ENCODE data around the gene ZNF326.

ZNF326 gene, protein sequence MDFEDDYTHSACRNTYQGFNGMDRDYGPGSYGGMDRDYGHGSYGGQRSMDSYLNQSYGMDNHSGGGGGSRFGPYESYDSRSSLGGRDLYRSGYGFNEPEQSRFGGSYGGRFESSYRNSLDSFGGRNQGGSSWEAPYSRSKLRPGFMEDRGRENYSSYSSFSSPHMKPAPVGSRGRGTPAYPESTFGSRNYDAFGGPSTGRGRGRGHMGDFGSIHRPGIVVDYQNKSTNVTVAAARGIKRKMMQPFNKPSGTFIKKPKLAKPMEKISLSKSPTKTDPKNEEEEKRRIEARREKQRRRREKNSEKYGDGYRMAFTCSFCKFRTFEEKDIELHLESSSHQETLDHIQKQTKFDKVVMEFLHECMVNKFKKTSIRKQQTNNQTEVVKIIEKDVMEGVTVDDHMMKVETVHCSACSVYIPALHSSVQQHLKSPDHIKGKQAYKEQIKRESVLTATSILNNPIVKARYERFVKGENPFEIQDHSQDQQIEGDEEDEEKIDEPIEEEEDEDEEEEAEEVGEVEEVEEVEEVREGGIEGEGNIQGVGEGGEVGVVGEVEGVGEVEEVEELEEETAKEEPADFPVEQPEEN

DNA sequence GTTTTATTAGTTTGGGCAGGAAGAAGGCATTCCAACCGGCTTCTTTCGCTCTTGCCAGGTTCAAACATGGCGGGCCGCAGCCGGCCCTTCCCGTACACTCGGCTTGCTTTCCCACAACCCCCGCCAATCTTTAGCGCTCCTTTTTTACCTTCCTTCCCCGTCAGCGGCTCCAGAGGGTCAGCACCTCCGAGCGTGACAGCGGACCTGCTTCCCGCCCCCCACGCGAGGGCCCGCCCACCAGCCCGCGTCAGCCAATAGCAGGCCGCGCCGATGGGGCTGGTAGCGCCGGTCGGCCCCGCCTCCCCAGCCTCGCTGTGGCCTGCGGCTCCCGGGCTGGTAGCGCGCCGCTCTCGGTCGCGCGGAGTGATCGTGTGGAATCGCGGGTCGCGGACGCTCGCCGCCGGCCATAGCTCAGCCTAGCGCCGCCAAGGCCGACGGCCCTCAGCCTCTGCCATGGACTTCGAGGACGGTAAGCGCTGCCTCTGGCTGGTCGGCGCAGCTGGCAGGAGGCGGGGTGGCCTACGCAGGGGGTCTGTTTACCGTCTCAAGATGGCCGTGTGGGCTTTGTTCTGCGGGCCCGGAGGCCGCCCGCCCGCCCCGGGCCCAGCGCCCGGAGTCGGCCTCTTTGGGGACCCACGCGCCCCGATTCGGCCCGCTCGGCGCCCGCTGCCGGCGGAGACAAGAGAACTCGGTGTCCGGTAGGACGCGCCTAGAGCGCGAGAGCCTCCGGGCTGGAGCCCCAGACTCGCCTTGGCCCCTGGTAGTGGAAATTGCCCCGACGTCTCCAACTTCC lies at the start of gene ZNF326:
TSS of gene ZNF326 (plus strand) at position 306 of the 793 bp plus-strand sequence. CDS start at position 454, 148 bp downstream.
- FAIRE-seq: no peak

DNA sequence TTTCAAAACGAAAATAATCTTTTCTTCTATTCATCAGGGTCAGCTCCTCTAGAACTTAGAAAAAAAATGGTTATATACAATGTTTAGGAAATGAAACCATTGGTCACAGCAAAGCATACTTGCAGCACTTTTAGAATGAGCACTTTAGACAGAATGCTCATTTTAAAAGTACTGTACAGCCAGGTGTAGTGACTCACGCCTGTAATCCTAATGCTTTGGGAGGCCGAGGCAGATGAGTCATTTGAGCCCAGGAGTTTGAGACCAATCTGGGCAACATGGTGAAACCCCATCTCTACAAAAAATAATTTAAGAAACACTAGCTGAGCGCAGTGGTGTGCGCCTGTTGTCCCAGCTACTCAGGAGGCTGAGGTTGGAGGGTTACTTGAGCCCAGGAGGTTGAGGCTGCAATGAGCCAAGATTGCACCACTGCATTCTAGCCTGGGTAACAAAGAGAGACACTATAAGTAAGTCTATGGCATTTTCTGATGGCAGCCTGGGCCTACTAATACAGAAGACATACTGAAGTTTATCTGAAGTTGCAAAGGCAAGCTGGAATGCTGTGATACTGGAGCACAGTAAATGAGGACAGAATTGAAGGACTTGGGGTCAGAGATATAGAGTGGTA lies 48.9 kb upstream of the ZNF326 start:
- no peak for FAIRE-seq

DNA sequence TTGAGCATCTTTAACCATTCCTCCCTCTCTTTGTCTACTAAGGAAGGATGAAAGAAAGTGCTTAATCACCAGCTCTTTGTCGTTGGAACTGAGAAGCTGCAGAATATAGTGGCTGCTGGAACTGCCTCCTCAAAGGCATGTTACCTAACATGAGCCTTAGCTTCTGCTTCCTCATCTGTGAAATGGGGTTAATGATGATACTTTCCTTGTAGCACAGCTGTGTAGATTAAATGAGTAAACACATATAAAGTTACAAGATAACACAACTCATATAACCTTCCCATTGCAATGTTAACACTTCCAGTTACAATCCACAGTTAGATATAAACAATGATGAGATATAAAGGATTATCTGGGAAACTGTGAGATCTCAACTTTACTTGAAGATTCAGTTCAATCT lies 48.4 kb upstream of the ZNF326 start:
- FAIRE-seq: no peak

DNA sequence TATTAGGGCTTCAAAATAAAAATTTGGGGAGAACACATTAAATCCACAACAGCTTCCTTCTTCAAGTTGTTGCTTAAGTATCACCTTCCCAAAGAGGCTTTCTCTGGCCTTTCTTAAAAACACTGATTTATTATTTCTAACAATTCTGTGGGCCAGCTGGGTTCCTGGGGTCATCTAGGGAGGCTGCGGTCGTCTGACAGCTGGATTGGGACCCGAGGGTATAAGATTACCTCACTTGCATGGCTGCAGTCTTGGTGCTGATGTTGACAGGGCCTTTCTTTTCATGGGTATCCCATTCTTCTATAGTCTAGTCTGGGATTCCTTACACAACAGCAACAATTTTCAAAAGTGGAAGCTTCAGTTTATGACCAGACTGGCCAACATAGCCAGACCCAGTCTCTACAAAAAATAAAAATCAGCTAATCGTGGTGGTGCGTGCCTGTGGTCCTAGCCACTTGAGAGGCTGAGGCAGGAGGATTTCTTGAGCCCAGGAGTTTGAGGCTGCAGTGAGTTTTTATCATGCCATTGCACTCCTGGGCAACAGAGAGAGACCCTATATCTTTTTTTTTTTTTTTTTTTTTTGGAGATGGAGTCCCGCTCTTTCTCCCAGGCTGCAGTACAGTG lies 46.1 kb upstream of the ZNF326 start:
- FAIRE-seq: no peak

DNA sequence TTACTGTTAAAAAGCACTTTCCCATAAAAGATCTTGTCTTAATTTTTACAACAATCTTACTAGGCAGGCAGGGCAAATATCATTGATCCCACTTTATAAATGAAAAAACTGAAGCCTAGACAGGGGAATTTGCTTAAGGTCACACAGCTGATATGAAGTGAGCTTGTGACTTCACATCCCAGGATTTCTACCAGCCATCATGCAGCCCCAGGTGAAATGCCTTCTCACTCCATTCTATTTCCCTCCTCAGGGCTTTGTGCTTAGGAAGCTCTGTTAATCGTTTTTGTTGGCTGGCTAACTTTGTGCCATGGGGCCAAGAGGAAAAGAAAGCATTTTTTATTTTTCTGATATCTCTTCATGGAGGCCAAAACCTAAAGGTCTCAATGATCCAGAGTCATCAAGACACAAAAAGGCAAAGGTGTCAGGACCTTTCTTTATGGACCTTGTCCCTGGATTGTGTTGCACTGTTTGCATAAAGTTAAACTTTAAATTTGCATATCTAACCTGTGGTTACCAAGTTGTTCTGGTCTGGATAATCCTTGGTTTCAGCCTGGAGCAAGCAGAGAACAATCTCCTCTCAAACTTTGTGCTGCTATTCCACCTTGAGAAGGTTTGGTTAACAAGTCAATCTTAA lies 44.8 kb upstream of the ZNF326 start:
- FAIRE-seq: no peak

DNA sequence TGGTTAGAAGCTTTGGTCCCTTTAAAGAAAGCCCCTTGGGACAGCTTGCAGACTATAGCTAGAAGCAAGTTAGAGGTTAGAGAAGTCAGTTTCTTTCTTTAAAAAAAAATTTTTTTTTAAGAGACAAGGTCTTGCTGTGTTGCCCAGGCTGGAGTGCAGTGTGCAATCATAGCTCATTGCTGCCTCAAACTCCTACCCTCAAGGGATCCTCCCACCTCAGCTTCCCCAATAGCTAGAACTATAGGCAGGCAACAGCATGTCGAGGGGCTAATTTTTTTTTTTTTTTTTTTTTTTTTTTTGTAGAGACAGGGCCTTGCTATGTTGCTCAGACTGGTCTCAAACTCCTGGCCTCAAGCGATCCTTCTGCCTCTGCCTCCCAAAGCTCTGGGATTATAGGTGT lies 44.2 kb upstream of the ZNF326 start:
- no peak for FAIRE-seq

DNA sequence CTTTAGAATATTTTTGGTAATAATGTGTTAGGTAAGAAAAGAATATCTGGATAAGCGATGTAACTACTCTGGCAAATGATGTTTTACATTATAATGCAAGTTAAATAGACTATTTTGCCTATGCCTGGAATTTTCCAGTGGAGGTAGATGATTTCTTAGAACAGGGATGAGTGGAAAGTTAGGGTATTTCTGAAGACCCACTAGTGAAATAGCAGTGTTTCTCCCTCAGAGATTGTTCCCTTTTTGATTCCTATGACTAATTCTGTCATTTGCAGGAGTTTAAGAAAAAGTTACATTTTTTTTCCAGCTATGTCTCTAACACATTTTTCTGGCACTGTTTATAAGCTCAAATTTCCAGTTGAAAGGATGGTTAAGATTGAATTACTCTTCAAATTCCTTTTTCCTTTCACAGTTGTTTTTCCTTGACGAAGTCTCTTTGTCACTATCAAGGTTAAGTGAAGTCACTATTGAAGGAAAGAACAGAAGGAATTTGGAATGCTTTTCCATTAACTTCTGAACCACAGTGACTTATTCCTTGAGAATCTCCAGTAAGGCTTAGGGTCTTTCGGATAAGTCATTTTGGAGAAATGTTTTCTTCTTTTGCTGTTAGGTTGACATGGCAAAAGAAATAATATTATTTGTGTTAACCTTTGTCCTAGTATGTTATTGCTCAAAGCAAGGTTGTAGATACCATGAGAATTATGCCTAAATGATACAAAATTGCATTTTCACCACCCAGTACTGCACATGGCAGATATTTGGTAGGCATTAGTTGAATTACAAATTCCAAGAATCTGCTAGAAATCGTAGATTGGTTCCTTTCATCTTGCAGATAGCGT lies 42.9 kb upstream of the ZNF326 start:
- FAIRE-seq: no peak

DNA sequence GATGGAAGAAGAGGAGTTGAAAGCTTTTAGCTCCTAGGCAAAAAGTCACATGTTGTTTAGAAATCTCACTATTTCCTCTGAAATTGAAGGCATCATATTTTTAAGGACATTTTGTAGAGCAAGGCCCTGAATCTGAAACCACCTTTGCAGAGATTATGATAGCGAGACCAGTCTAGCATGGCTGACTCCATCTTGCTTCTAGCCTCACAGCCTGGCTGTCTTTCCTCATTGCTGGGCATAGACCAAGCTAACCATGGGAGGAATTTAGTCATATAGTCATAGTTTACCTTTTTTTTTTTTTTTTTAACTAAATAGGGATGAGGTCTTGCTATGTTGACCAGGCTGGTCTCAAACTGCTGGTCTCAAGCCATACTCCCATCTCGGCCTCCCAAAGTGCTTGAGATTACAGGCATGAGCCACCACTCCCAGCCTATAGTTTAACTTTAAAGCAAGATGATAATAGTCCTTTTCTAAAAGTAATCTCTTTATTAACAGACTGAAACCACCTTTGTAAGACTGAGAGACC lies 42.2 kb upstream of the ZNF326 start:
- no peak for FAIRE-seq

DNA sequence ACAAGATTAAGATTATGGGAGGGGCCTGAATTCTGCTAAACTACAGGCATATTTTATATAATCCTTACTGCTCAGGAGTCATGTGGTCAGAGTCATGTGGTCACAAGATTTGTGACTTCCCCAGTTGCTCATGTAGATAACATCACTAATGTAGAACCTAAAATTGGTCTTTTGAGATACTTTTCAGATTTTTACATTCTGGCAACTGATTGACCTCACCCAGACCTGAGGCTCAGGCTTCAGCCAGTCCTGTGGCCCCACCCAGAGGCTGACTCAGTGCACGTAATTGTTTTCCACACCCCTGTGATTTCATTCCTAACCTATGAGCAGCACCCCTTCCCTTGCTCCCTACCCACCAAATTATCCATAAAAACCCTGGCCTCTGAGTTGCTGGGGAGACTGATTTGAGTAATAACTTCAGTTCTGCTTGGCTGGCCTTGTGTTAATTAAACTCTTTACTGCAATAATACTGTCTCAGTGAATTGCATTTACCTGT lies 41.7 kb upstream of the ZNF326 start:
- FAIRE-seq: no peak

DNA sequence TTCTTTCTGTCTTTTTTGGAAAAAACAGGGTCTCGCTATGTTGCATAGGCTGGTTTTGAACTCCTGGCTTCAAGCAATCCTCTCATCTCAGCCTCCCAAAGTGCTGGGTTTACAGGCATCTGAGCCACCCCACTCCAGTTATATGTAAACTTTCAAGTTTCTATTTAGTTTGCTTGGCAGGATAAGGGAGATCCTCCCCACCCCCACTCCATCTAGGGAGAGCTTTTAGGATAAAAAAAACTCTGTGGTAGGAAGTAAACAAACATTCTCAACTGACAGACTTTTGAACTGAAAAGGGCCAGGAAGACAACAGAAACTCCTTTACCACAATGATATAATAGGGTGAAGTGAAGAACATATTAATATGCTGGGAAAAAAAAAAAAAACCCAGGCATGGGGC lies 41.0 kb upstream of the ZNF326 start:
- no peak for FAIRE-seq

DNA sequence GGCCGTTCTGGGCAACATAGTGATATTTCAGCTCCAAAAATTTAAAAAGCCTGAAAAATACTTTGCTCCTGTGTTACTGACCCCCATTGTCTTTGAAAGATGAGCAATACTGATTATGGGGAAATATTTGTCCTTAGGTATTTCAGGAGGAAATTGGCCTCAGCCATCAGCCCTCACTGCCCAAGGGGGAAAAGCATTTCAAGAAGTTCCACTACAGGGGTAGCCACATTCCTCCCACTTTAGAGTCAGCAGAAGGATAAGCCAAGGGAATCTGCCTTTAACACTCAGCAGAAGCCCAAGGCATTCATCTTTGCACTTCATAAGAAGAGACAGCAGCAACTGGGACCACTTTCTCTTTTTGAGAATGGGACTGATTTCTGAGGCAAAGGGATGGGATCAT lies 40.5 kb upstream of the ZNF326 start:
- FAIRE-seq: no peak

DNA sequence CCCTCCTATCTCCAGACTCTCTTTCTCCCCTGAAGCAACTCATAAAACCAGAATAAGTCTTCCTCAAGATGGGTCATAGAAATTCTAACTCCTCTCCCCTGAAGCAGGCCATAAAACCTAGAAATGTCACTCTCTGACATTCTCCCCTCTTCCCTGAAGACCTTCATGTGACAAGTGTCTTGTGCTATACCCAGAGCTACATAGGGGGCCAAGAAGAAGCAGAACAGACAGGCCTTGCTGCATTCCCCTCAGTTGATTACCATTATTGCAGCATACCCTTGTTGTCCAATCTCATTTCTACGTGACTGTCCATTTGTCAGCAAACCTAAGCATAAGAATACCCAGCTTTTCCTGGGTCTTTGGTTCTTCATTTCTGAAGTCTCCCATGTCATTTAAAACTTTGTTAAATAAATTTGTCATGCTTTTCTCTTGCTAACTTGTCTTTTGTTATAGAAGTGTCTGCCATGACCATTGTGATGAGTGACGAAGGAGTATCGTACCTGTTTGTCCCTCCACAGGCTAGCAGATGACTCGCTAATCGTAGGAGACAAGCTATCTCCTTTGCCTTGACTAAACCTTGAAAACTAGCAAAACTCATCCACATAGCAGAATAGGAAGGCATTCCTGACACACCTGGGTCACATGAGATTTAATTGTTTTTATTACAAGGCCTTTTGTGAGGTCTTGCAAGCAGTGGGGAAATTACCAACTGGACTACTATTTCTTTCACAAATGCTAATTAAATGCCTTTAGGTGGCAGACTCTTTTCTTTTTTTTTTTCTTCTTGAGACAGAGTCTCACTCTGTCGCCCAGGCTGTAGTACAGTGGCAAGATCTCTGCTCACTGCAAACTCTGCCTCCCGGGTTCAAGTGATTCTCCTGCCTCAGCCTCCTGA lies 39.4 kb upstream of the ZNF326 start:
- no peak for FAIRE-seq

DNA sequence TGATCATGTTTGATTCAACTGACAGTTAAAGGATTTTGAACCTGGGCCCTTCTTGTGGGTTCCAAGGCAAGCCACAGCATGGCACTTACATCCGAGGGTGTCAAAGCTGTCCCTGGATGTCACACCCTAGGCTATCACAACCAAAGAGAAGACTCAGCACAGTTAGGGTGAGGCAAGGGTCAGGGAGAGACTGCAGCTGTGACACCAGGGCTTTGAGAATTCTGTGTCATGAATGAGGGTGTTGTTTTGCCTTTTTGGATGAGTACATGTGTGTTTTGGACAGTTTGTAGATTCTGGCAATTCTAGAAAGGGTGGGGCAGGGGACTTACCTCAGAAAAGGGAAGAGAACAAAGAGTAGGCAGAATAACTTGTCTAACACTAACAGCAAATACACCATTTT lies 37.8 kb upstream of the ZNF326 start:
- no peak for FAIRE-seq

DNA sequence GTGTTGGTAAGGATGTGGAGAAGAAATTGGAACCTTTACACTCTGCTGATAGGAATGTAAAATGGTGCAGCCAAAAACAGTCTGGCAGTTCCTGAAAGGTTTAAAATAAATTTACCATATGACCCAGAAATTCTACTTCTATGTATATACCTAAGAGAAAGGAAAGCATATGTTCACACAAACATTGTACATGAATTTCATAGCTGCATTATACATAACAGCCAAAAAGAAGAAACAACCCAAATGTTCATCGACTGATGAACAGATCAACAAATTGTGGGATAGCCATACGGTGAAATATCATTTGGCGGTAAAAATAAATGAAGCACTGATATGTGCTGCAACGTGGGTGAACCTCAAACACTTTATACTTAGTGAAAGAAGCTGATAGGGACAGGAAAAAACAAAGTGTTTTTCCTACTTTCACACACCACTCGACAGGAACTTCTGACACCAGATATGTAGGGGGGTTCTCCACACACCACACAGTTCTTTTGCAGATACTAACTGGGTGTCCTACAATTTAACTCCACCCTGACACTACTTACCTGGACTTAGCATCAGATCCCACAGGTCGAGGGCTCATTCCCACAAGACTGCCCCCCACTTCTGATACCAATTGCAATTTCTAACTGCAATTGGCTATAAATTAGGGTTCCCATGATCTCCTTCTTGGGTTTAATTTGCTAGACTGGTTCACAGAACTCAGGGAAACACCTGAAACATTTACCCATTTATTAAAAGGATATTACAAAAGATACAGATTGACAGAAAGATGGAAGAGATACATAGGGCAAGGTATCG lies 35.9 kb upstream of the ZNF326 start:
- FAIRE-seq: no peak

DNA sequence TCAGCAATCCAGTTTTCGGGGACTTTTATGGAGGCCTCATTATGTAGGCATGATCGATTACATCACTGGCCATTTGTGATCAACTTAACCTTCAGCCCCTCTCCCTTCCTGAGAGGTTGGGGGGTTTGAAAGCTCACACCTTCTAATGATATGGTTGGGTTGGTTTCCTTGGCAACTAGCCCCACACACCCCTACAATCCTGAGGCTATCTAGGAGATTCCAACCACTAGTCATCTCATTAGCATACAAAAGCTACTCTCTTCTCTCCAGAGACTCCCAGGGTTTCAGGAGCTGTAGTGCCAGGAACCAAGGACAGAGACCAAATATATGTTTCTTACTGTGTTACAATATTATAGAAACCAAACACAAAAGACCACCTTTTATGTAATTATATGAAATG lies 35.2 kb upstream of the ZNF326 start:
- FAIRE-seq: no peak

DNA sequence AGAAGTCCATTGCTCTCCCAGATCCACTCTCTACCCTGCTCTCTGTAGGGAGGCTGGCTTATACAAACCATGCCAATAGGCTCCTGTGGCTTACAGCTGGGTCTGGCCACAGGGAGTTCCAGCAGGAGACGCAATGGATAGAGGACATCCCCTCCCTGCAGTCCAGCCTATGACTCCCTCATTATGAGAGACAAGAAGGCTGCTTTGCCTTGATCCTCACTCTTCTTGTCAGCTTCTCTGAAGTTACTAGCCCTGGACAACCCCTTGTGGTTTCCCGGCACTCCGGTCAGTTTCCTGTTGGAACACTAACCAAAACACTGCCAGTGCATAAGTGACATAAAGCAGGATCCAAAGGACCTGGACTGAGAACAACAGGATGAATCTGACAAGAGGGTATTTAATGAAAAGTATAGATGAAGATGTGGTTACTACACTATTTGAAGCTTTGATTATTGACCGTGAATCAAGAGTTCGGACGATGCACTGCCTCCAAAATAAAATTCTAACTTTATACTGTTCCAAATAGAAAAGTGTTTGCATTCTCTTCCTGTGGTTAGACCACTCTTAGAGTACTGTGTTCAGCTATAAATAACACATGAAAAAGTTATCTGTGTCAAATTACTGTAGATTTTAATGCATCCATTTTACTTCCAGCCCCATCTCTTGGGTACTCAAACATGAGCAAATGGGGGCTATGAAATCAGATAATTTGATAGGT lies 32.7 kb upstream of the ZNF326 start:
- FAIRE-seq: no peak

DNA sequence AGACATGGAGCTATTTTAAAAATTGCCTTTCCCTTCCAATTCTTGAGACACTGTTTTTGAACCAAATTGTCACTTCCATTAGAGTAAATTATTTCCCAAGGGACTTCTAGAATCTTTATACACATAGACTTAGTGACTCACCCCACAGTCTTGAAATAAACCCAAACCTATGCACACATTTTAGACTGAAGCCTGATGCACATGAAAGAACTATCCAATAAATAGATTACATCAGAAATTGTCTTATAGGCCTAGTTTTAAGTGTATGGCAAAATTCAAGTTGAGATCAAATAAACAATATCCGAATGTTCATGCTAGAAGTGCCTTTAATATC lies 32.2 kb upstream of the ZNF326 start:
- no peak for FAIRE-seq

DNA sequence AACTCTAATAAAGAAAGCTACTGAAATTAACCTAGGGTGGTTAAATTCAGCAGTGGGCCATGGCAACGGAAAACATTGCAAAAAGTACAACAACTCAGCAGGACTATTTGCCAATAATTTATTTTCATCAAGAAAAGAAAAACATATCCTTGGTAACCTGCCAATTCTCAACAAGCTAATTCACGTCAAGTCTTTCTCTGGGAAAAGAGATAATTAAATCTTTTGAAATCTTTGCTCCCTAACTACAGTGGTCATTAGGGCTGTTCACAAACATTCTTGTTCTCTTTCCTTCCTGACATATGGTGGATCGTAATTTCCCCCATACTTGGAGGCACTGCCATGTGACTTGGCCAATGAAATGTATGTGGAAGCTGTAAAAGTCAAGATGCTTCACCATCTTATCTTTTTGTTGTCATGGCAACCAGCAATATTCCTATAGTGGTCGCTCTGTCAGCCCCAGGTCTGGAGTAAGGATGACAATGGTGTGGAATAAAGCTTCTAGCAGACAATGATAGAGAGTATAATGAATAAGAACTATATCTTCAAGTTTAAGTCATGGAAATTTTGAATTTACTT lies 29.6 kb upstream of the ZNF326 start:
- no peak for FAIRE-seq
